Type B pancreatic cell (in vitro differentiated cells): Measurements from ENCODE around the gene TYROBP. TPM values are rescaled to one million over a fixed set of nuclear protein-coding genes. Genes with fewer than 3 reads are reported as not detected.

Experiments
- DNase-seq: peaks from one replicate; pipeline ENCODE4 v3.0.0; 2021; ENCODE audit warnings: mixed read lengths; ENCODE audit not compliant: unreplicated experiment; ENCODE audit errors: extremely low spot score
- H3K27ac Mint-ChIP-seq: 2 replicates; pipeline ENCODE4 v1.8.0; 2021; ENCODE audit warnings: mild to moderate bottlenecking, mixed read lengths
- H3K27me3 Mint-ChIP-seq: 2 replicates; pipeline ENCODE4 v1.8.0; 2021; ENCODE audit warnings: mixed read lengths
- H3K36me3 Mint-ChIP-seq: 2 replicates; pipeline ENCODE4 v1.8.0; 2021; ENCODE audit warnings: mixed read lengths
- H3K4me1 Mint-ChIP-seq: one replicate; pipeline ENCODE4 v1.8.0; 2021; ENCODE audit warnings: mixed read lengths; ENCODE audit not compliant: unreplicated experiment
- H3K4me3 Mint-ChIP-seq: 2 replicates; pipeline ENCODE4 v1.8.0; 2021; ENCODE audit warnings: mild to moderate bottlenecking, mixed read lengths
- H3K9me3 Mint-ChIP-seq: 2 replicates; pipeline ENCODE4 v1.8.0; 2021; ENCODE audit warnings: mixed read lengths
- CTCF ChIP-seq: fragments of 200-600 bp; sonication (generic); conservative IDR thresholded peaks from 2 replicates; pipeline ENCODE4 v1.5.0; 2021; ENCODE audit warnings: antibody characterized with exemption, mild to moderate bottlenecking
- total RNA-seq: library from RNA; stranded (reverse); gene quantifications from 2 replicates; pipeline ENCODE4 v1.2.1, GENCODE V29; 2021; ENCODE audit warnings: low replicate concordance

TYROBP gene
- total RNA-seq, 1 donor from 2014 or later, result not detected

GRCh38 chr19:35928507-35928906 is 20.4 kb upstream of the TYROBP start:
- no peak for DNase-seq
- Mint-ChIP-seq H3K27ac (no peak overlapping the region), H3K27me3 (peaks cover 22% of the 10 kb centered on the region), H3K4me3 (no peak overlapping the region), H3K36me3 (no peaks in the 10 kb centered on the region), H3K9me3 (no peaks in the 10 kb centered on the region), H3K4me1 (peaks cover 5% of the 10 kb centered on the region)
- TF ChIP-seq CTCF, result no peak

GRCh38 chr19:35925501-35925900 is 17.4 kb upstream of the TYROBP start:
- Mint-ChIP-seq H3K4me1 (no peaks in the 10 kb centered on the region), H3K4me3 (no peak overlapping the region), H3K27ac (no peak overlapping the region), H3K27me3 (peaks cover 24% of the 10 kb centered on the region), H3K9me3 (no peaks in the 10 kb centered on the region), H3K36me3 (no peaks in the 10 kb centered on the region)
- TF ChIP-seq CTCF, result no peak
- DNase-seq, result no peak

- no peak overlapping the region for H3K27ac Mint-ChIP-seq
- peaks cover 17% of the 10 kb centered on the region for H3K27me3 Mint-ChIP-seq
- H3K4me1 Mint-ChIP-seq, result no peaks in the 10 kb centered on the region
- H3K9me3 Mint-ChIP-seq, result no peaks in the 10 kb centered on the region
- H3K4me3 Mint-ChIP-seq, result no peak overlapping the region
- TF ChIP-seq CTCF, result no peak
- DNase-seq, result no peak
- H3K36me3 Mint-ChIP-seq, result no peaks in the 10 kb centered on the region
These were observed 12.9 kb upstream of the TYROBP start for GRCh38 chr19:35921012-35921411.

- no peak overlapping the region for H3K27ac Mint-ChIP-seq
- no peaks in the 10 kb centered on the region for H3K4me1 Mint-ChIP-seq
- no peak overlapping the region for H3K4me3 Mint-ChIP-seq
- no peak for TF ChIP-seq CTCF
- H3K27me3 Mint-ChIP-seq, result peaks cover 6% of the 10 kb centered on the region
- no peaks in the 10 kb centered on the region for H3K9me3 Mint-ChIP-seq
- DNase-seq, result no peak
- no peaks in the 10 kb centered on the region for H3K36me3 Mint-ChIP-seq
These were observed 11.2 kb upstream of the TYROBP start for GRCh38 chr19:35919306-35919705.

- H3K9me3 Mint-ChIP-seq, result no peaks in the 10 kb centered on the region
- TF ChIP-seq CTCF, result no peak
- no peak for DNase-seq
- no peak overlapping the region for H3K4me3 Mint-ChIP-seq
- no peaks in the 10 kb centered on the region for H3K36me3 Mint-ChIP-seq
- H3K4me1 Mint-ChIP-seq, result no peaks in the 10 kb centered on the region
- H3K27me3 Mint-ChIP-seq, result no peaks in the 10 kb centered on the region
- no peak overlapping the region for H3K27ac Mint-ChIP-seq
These were observed 7.3 kb upstream of the TYROBP start for GRCh38 chr19:35915443-35915842.

GRCh38 chr19:35913589-35913988 is 5.5 kb upstream of the TYROBP start:
- Mint-ChIP-seq H3K4me1 (no peaks in the 10 kb centered on the region), H3K27ac (no peak overlapping the region), H3K36me3 (no peaks in the 10 kb centered on the region), H3K27me3 (no peaks in the 10 kb centered on the region), H3K4me3 (no peak overlapping the region), H3K9me3 (no peaks in the 10 kb centered on the region)
- no peak for TF ChIP-seq CTCF
- no peak for DNase-seq
